ENCODE measurements around the gene ACAP2.

Gene ACAP2

DNA sequence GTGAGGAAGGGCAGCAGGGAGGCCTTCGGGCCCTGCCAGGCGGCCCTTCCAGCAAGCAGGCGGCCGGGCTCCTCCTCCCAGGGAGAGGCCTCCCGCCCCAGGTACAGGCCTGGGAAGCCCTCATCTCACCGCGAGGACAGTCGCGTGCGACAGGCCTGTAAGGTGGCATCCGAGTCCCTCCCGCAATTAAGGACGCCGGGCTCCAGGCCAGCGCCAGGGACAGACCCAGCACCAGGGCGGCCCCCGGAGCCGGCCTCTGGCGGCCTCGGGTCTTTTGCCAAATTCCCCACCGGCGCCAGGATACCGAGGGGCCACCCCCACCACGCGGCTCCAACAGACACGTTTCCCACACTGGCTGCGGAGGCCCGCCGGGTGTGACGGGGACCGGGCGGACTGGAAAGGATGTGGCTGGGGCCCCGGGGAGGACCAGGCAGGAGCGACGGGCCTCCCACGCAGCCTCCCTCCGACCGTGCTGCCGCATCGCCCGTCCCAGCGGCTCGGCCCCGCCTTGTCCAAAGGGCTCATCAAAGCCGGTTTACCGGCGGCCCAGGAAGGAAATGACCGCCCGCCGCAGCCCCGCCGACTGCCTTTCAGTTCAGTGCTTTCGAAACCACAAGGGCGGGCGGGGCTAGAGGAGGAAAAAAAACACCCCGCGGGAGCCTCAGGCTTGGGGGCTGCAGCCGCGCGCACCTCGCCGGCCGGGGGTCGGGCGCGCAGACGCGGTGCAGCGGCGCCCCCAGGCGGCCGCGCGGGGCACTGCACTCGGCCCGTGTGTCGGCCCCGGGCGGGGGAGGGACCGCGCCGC, 183.1 kb downstream of the ACAP2 start:
- peak; percentile 73 for DNase-seq (ENCODE audit: low read depth)

DNA sequence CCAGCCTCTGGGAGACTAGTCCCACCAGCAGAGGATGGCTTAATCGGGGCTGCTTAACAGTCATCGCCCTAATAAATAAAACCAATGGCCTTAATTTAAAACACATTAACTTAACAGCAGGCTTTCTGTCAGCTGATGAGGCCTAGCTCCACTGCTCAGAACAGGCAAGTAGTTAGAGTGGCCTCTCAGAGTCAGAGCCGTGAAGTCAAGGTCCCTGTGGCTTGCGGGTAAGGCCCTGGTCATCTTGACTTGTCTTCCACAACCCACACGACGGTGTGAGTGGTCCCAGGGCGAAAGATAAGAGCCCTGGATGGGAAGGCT, 183.7 kb downstream of the ACAP2 start:
- DNase-seq (ENCODE audit: low read depth): no peak

DNA sequence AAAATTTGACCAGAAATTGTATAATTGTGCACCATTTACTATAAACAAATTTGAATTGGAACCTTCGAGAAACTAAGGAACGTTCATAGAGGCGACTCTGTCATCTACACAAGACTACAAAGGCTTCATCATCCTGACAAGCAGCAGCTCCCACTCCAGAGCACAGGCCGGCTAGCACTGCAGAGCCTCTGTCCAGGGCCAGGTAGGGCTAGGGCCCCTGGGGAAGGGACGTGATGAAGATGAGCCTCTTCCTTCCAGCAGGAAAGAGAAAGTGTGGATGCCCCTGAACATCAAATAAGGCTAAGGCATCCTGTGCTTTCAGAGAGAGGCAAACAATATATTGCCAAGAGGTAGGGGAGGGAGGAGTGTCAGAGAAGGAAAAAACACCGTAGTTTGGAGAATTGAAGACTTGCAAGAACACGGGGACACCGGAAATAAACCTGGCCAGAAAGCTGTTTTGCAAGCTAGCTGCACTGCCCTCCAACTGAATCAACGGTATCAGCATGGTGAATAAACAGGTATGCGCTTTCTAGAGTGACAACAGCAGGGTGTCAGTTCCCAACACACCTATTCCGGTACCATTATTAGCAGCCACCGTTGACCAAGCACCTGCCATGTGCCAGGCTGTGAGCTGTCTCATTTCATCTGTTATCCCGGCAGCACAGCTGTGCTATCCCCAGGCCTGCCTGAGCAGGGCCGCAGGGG, 184.2 kb downstream of the ACAP2 start:
- DNase-seq (ENCODE audit: low read depth): no peak

DNA sequence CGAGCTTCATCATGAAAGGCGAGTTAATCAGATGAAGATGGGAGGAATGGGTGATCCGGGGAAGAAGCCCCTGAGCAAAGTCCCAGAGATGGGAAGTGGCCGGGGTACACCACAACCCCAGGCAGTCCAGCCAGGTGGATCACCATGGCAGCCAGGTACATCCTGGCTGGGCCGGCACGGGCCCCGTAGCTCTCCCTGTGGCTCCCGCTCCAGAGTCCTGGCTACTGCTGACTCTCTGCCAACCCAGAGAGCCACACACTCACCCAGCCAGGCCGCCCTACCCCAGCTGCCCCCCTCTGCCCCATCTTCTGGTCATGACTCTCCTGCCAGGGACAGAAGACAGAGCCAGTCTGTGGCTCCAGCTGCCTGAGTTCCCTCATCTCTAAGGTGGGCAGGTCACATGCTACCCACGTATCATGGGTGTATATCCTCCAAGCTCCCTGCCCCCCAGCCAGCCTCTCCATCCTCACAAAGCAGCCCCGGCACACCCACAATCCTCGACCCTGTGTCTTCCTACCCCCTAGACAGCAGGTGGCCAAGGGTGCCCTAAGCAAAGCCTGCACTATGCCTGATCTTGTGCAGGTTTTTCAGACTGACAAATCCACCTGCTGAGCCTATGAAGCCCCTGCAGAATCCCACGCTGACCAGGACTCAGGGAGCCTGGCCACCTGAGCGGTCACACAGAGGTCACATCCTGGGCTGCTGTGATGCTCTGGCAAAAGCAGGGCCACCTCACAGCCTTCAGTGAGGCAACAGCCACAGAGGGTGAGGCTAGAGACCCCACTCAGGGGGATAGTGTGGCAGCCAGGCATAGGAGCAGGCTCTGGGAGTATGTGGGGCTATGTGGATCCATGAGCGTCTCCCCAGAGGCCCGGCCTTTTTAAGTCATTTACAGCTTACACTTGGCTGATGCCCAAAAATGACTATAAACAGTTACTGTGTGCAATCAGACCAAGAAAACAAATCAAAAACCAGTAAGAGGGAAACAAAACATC, 185.1 kb downstream of the ACAP2 start:
- DNase-seq (ENCODE audit: low read depth): no peak

DNA sequence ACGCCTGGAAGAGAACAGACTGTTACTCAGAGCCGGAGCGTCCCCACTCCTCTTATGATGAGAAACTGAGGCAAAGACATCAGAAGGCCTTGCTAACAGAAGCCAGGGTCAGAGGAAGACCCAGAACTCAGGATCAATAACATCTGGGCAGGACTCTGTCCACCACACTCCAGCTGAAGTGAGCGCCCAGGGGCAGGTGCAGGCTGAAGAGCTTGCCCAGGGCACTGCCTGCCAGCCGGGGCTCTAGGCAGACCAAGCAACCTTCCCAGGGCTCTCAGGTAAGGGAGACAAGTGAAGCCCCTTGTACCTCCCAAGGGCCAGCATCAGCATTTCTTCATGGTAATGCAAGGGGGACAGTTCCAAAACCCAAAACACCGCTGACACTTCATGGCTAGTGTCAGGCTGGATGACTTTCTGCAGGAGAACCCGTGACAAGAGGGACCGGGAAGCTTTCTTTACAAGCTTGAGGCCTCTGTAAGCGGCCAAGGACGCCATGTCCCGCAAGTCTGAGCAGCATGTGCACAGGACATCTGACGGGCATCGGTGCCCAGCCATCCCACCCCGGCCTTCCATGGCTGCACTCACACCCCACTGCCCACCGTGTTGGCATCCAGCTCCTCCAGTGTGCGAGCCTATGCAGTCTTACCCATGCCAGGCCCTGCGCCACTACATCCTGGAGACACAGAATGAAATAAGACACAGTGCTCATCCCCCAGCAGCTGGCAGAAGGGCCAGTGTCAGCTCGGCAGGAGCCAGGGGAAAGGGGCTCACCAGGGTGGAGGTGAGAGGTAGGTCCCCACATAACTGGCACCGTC, 186.0 kb downstream of the ACAP2 start:
- DNase-seq (ENCODE audit: low read depth): no peak

DNA sequence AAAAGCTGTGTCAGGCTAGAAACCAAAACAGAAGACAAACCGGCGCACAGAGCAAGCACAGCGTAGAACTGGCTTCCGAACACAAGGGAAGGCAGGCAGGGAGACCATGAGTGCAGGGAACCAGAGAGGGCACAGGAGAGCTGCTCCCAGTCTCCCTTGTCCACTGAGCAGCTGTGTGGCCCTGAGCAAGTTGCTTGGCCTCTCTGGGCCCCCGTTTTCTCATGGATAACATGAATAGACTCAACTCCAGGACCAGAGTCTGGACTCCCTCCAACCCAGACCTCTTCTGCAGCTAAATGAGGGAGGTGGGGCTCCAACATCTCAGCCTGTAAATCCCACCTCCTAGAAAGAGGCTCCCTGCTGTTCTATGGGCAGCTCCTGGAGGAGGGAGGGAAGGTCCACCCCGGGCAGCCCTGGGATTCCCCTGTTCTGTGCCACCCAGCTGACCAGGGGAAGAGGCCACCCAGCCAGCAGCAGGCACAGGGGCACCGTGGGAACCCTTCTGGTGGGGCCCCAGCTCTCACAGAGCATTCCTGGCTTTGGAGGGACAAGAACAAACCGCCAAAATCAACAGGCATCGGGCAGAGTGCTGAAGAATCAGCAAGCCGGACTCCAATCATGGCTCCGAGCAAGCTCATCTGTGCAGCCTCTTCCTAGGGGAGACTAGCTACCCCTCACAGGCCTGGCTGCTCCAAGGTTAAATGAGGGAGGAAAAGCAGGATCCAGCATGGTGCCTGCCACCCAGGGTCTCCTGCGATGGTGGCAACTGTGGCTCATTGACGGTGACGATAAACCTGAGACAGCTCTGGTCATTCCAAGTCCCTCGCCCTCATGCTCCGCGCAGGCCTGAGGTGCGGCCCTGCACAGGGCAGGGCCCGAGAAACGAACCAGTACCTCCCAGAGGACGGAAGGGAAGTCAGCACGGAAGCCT, 187.0 kb downstream of the ACAP2 start:
- no peak for DNase-seq (ENCODE audit: low read depth)

DNA sequence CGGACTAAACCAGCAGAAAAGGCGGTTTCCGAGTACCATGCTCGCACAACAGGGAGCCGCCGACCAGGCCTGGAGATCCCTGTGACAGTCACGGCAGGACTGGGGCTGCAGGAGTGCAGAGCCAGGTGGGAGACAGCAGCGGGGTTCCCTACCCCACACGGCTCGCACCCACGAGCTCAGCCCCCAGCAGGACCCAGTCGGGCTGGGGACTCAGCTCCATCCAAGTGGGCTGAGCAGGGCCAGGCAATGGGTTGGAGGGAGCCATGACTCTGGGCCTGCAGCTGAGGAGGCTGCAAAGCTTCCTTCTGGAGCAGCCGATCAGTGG, 187.7 kb downstream of the ACAP2 start:
- DNase-seq (ENCODE audit: low read depth): no peak

DNA sequence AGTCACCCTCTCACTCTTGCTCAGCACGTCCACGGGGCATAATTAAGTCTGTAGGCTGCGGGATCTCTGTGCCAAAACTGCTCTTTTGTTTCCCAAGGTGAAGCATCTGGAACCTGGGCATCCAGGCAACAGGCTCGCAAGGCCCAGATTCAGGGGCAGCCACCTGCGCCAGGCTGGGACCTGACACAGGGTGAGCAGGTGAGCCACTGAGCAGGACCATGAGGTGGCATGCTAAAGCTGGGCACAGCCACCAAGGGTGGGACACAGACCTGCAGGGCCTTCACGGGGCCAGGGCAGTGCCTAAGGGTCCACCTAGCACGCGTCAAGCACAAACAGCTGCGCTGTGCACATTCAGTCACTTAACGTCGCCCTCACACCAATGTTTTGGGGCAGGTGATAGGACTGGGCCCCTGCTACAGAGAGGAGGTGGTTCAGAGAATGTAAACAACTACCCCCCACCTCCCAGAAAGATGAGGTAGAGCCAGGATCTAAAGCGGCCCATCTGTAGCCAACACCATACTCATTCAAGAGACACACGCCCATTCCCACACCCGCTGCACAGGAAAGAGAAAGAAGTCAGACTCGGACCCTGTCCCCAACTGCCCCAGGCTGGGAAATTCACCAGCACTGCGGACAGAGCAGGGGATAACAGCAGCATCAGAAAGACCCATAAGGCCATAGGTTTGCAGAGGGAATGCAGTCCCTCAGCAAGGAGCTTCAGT, 188.2 kb downstream of the ACAP2 start:
- no peak for DNase-seq (ENCODE audit: low read depth)

DNA sequence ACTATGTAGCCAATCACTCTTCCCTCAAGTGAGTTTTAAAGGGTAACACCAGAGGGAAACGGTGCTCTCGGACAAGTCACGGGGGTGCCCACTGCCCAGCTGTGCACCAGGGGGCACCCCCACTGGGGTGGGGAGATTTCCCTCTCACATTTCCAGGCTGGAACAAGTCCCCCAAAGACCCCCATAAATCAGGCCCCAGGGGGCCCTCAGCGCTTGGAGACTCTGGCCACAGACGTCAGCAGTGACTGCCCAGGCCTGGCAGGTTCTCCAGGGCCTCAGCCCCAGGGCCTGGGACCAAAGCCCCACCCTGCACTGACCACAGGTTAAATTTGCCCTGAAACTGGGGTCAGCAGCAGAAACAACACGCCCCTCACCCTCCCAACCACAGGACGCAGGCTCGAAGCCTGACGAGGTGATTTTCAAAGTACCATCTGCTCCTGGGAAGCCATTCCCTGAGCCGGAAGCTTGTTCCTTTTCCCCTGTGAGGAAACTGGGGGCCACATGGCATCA, 188.8 kb downstream of the ACAP2 start:
- DNase-seq (ENCODE audit: low read depth): no peak

DNA sequence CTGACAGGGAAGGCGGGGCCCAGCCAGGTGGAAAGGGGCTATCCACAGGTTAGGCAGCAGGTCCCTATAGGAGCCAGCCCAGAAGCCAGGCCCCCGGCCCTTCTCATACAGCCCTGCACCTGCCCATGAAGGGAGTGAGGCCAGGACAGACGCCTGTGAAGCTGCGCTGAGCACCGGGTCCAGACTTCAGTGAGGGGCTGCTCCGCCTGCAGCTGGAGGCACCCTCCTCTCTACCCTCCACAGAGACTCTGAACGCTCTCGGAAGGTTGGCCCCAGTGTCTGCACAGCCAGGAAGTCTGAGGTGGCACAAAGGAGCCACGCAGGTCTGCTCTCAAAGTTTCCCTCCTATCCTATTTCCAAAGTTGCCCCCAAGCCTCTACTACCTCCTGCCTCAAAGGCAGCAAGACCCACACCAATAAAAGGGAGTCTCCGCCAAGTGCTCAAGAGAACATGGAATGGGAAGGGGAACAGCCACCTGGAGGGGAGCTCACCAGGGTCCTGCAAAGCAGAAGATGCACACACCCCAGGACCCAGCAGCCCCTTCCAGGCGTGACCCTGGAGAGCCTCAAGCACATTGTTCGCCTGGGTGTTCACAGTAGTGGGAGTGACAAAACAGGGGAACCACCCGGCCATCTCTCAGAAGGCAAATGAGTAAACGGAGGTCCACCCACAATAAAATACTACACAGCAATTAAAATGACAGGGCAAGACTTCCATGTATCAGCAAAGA, 191.3 kb downstream of the ACAP2 start:
- no peak for DNase-seq (ENCODE audit: low read depth)

DNA sequence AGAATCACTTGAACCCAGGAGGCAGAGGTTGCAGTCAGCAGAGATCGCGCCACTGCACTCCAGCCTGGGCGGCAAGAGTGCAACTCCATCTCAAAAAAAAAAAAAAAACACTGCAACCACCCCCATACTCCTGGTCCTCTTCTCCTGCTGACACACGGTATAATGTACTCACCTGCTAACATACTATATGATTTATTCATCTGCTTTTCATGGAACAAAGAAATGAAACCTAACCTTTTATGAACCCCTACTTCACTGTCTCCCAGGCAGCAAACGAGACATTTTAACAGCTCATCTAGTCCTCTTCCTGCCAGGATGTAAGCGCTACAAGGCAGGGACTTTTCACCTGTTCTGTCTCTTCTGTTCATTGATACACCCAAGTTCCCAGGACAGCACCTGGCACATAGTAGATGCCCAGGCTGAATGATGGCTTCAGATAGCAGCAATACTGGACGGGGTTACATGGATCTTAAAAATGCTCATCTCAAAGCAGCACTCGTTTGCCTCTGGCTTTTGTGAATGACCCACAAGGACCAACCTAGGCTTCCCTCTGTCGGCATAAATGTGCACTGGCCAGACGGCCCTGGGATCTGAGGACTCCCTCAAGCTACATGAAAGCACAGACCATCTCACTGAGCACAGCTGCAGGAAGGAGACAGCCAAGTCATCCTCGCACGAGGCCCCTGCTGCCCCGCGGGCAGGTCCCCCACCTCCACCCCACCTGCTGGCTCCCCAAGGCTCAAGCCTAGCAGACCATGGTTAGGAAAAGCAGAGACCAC, 192.2 kb downstream of the ACAP2 start:
- DNase-seq (ENCODE audit: low read depth): no peak

DNA sequence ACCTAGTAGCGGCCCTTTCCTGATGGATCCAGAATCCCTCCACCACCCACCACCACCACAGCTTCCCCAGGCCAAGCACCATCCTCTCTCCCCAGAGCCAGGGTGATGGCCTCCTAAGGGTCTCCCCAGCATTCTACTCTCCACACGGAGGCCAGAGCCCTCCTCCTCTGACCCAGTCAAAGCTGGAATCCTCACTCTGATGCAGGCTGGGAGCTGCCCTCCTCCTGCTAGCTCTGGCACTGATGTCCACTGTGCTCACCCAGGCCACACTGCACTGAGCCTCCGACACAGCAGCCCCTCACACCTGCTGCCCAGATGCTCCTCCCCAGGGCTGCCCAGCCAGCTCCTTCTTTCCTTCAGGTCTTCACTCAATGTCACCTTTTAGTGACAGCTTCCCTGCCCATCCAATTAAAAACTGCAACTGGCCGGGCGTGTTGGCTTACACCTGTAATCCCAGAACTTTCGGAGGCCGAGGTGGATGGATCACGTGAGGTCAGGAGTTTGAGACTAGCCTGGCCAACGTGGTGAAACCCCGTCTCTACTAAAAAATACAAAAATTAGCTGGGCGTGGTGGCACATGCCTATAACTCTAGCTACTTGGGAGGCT, 192.9 kb downstream of the ACAP2 start:
- DNase-seq (ENCODE audit: low read depth): no peak

DNA sequence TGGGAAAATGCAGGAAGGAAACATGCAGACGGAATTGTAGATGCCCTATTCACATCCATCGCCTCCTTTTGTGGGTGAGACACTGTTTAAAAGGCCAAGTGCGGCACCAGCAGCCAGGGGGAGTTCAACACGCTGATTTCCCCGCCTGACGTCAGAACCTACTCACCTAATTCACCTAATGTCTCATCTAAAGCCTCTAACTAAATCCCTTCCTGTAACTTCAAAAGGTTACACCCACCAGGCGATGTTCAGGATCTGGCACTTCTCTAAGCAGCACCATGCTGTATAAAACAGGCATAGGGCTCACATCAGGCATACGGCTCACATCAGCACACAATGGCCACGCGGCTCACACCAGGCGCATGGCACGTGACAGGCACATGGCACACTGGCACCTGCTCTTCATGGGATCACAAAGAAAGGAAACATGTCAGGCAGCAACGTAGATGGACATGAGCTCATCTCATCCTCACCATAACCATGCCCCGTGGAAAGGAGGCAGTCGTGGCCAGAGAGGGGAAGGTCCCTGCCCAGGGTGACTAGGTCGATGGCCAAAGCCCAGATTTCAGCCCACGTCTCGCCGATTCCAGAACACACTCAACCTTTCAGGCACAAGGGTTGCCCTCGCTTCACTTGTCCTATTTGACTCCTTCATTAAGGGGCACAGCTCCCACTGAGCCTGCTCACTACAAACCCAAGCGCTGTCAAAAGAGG, 193.6 kb downstream of the ACAP2 start:
- no peak for DNase-seq (ENCODE audit: low read depth)

DNA sequence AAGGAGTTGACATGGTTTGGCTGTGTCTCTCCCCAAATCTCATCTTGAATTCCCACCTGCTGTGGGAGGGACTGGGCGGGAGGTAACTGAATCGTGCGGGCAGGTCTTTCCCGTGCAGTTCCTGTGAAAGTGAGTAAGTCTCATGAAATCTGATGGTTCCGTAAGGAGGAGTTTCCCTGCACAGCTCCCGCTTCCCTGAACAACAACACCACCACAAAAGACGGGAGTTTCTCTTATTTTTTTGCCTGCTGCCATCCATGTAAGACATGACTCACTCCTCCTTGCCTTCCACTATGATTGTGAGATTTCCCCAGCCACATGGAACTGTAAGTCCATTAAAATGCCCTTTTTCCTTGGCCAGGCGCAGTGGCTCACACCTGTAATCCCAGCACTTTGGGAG, 194.5 kb downstream of the ACAP2 start:
- no peak for DNase-seq (ENCODE audit: low read depth)

DNA sequence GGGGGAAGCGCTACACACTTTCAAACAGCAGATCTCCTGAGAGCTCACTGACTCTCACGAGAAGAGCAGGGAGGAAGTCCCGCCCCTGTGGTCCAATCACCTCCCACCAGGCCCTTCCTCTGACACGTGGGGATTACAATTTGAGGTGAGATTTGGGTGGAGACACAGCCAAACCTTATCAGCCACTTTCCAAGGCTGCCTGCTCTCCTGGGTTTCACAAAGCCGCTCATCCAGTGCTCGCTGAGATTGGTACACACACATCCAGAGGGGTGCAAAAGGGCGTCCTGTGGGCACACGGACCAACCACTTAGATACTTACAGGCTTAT, 195.0 kb downstream of the ACAP2 start:
- no peak for DNase-seq (ENCODE audit: low read depth)

DNA sequence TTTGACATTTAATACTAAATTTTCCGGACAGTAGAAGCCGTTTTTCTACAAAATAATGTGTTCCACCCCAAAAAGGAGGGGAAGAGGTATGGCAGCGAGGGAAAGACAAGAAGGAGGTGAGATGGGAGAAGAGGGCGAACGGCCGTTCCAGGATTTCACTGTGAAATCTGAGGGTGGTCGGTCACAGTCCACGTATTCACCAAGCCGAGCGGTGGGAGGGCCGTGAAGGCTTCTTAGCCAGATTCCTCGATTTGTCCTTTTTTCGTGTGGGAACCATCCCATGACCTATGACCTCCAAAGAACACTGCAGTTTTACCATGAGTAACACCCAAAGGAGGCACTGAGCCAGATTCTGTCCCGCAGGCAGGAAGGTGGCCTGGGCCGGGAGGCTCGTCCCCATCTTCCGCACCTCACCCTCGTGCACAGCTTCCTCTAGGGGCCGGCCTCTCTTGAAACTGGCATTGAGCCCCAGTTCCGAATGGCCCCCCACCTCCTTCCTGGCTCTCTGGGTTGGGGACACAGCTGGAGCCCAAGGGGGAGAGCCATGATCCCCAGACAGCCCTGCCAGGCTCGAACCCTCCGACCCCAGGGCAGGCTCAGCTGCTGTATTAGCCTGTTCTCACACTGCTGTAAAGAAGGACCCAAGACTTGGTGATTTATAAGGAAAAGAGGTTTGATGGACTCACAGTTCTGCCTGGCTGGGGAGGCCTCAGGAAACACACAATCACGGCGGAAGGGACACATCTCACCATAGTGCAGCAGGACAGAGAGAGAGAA, 195.5 kb downstream of the ACAP2 start:
- DNase-seq (ENCODE audit: low read depth): no peak

DNA sequence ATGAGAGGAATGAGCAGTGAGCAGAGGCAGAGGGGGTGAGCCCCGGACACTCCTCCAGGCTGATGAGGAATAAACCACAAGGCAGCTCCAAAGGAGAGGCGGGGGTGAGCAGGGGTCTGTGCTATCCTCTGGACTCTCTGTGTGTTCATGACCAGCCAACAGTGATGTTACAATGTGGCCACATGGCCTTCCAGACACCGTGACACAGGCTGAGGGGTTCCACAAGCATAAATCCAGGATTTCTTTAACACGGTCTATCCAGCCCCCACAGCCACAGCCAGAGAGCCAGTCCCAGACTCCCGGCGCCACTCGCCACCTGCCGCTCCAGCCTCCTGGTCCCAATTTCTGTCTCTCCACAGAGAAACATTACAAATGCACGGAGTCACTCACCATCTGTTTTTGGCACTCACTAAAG, 196.2 kb downstream of the ACAP2 start:
- no peak for DNase-seq (ENCODE audit: low read depth)
